Vagina (tissue), 2 donors: ENCODE measurements around the gene HEXA.

Source experiments
- CTCF ChIP-seq, 3 experiments: fragments of 450-650 bp in 2 of 3; fragments of 200-600 bp in 1 of 3; sonication (generic) in 1 of 3; IDR thresholded peaks; one replicate each; pipeline ENCODE4 v1.5.1; 2017 to 2019; ENCODE audit warnings: antibody characterized with exemption in 3 of 3, mild to moderate bottlenecking in 2 of 3, moderate library complexity in 2 of 3
- POLR2A ChIP-seq, 2 donors: fragments of 450-650 bp; IDR thresholded peaks; one replicate each; pipeline ENCODE4 v1.6.1; 2017; ENCODE audit warnings: antibody characterized with exemption in 2 of 2, mild to moderate bottlenecking in 2 of 2, moderate library complexity in 2 of 2
- POLR2AphosphoS5 ChIP-seq, 2 donors: sonication (generic); formaldehyde crosslinking; IDR thresholded peaks; one replicate each; pipeline ENCODE4 v1.9.0; 2017; ENCODE audit warnings: antibody characterized with exemption in 2 of 2, mild to moderate bottlenecking in 2 of 2, low read depth in 1 of 2; ENCODE audit not compliant: insufficient read depth in 1 of 2

GRCh38 chr15:72354496-72354895, 21.3 kb downstream of the HEXA start:
- TF ChIP-seq CTCF (IDR thresholded peaks at IDR 0.05), result no peak
- no peak for TF ChIP-seq POLR2A (IDR thresholded peaks at IDR 0.05)
- no peak for TF ChIP-seq POLR2AphosphoS5 (IDR thresholded peaks at IDR 0.05; ENCODE audit: insufficient read depth in 1 of 2, low read depth in 1 of 2)
